Fibroblast of skin of left quadriceps (primary cell): ENCODE results near the gene CDX1.

Experiments used
- DNase-seq, 2 experiments: peaks; one replicate each; pipeline ENCODE4 v3.0.0-alpha.2; 2013; ENCODE audit warnings: low read depth in 2 of 2

CDX1 gene

GRCh38 chr5:150166650-150167511, at the start of gene CDX1:
Gene CDX1 (plus strand): TSS chr5:150166778. CDS start chr5:150166877, 99 bp downstream.
- DNase-seq = no peak

GRCh38 chr5:150117945-150118560, 48.5 kb upstream of the CDX1 start:
- DNase-seq = no peak

GRCh38 chr5:150118561-150119229, 47.9 kb upstream of the CDX1 start:
- DNase-seq = no peak

DNA sequence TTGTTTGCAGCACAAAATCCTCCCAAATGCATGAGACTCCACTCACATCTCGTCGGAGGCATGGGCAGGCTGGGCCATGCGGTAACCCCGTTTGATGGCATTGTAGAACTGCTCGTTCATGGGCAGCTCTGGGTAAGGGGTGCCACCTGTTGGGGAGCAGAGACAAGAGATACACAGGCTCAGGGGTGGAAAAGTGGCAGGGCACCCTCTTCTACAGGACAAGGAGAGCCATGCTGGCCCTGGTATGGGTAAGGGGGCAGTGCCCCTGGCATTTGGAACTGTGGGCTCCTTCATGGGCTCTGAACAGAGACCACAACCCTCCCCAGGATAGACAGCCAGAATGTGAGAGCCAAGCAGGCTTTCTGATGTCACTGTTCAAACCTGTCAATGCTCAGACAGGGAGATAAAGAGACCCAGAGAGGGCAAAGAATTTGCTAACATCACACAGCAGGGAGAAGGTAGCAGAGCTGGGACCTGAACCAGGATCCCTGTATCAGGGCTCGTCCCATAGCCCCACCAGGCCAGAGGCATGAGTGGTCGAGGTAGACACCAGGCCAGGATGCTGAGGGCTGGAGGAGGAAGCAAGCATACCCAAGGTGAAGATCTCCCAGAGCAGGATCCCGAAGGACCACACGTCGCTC, 47.0 kb upstream of the CDX1 start:
- no peak for DNase-seq

GRCh38 chr5:150120062-150120441, 46.5 kb upstream of the CDX1 start:
- no peak for DNase-seq

GRCh38 chr5:150120617-150121447, 45.7 kb upstream of the CDX1 start:
- DNase-seq = no peak

- no peak for DNase-seq
Observed at GRCh38 chr5:150121448-150122157, 45.0 kb upstream of the CDX1 start.

DNA sequence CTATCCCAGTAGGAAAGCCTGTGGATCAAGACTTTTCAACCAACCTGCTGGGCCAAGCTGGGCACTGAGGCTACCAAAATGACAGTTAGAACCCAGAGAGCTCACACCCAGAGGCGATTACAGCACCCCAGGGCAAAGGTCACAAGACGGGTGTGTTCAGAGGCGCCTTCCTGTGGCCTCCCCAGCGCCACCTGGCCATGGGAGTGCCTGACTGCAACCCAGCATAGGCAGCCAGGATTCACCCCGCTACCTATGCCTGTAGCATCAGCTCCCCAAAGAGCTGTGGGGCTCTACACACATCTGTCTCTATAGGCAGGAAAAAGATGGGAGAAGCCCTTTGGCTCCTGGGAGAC, 44.4 kb upstream of the CDX1 start:
- DNase-seq = no peak

GRCh38 chr5:150122536-150123481, 43.8 kb upstream of the CDX1 start:
- no peak for DNase-seq

DNA sequence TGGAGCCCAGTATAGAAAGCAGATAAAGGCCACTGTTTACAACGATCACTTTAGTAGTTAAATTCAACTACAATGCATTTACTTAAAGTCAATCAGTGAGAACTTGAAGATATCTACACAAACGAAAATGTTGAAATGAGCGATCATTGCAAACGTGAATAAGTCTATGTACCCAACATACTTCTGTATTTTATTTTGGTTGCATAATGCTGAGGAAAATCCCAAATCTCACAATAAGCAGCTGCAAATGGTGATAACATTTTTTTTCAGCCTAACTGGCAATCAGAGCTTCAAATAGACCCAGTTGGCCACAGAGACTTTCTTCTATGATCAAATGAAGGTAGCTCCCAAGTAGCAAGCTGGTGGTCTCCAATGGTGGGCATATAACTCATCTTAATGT, 43.0 kb upstream of the CDX1 start:
- no peak for DNase-seq

- no peak for DNase-seq
Observed at GRCh38 chr5:150124111-150124557, 42.4 kb upstream of the CDX1 start.

- no peak for DNase-seq
Observed at GRCh38 chr5:150124596-150124995, 42.0 kb upstream of the CDX1 start.

DNA sequence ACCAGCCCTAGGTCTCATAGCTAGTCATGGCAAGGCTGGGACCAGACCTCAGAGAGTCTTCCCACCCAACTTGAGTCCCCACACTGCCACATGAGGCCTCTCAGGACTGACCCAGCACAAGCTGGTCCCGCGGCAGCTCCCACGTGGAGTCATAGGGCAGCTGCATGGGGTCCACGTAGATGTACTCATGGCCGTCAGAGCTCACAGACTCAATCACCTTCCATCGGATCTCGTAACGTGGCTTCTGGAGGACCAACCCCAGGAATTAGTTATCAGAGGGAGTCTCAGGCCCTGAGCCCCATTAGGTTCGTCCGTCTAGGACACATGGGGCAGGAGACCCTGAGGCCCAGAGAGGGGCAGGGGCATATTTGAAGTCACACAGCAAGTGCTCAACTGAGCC, 41.2 kb upstream of the CDX1 start:
- DNase-seq = no peak

DNA sequence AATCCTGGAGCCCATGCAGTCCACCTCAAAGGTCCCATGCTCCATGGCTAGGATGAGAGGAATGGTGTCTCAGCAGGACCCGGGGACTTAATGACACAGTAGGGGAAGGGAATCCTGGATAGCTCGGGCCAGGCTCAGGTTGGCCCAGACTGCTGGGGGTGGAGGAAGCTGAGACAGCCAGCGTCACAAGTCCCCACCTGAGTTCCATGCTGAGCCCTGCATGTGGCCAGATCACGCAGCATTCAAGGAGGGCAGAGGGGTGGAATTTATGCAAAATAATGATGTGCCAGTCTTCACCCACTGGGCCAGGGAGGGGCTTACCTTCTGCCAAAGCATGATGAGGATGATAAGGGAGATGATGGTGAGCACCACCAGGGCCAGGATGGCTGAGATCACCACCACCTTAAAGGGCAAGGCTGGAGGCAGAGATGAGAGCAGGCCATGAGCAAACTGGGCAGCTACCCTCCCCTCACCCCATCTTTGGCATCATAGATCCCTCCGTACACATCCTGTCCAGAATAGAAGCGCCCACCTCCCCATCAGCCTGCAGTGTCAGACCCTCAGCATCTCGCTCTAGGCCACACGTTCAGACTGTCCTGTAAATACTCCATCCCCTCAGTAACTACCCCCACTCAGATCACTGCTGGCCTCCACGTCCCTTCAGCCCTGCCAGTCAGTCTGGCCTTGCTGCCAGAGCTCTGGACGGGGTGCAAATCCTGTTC, 40.2 kb upstream of the CDX1 start:
- DNase-seq = no peak

- DNase-seq = no peak
Observed at GRCh38 chr5:150126921-150127265, 39.7 kb upstream of the CDX1 start.

GRCh38 chr5:150129454-150129812, 37.1 kb upstream of the CDX1 start:
- no peak for DNase-seq

DNA sequence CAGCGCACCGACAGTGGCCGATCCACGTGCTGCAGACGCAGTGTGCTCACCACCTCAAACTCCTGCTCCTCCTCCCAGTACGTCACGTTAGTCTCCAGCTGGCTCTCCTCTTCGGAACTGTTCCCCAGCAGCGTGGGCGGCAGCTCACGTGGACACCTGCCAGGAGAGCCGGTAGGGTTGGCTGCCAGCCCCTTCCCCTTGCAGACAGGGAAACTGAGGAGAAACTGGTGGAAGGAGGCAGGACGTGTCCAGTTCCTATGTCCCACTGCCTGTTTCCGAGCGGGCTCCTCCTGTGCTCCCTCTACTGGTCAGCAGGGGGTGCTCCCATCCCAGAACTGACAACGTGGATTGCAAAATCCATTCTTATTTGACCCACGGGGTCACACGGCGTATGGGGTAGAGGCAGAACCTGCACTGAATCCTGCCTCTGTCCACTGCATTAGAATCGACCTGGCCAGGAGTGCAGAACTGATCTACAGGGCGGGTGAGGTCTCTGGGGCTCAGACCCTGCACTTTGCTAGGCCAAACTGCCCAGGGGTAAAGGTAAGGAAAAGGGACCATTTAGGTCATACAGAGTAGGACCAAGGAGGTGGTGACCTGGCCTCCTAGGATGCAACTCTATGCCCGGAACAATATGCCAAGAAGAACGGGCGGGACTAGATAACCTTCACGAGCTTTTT, 36.6 kb upstream of the CDX1 start:
- no peak for DNase-seq

DNA sequence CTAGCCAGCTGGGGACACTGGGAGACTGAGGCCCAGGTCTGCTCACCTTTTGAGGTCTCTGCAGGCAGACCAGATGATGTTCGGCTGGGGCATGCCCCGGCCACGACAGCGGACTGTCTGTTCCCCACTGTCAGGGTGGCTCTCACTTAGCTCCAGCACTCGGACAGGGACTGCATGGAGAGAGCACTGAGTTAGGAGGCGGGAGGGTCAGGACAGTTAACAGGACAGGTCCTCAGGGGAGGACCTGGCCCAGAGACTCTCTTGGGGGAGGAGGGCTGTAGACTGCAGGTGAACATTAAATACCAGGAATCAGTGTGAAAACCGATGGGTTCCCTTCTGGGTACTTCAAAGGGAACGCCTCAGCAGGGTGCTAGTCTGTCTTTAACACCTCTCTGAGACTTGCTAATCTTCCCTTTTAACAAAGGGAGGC, 36.1 kb upstream of the CDX1 start:
- DNase-seq = no peak

GRCh38 chr5:150131461-150131860, 35.1 kb upstream of the CDX1 start:
- no peak for DNase-seq
